ENCODE results near the gene CRAT. TPM values are rescaled to one million over a fixed set of nuclear protein-coding genes. Genes with fewer than 3 reads are reported as not detected.

Gene CRAT
- total and polyA plus RNA-seq, 2 experiments from 2014 or later: 40.4 to 64.6 TPM

- H3K9me3 ChIP-seq (ENCODE audit: low read depth): no peaks in the 10 kb centered on the region
- H3K27ac ChIP-seq: no peak overlapping the region
- no peaks in the 10 kb centered on the region for H3K79me2 ChIP-seq
- WGBS (ENCODE audit: low lambda C conversion rate, missing lambda C conversion rate): 81% methylated on average over 21 of the region's 21 CpGs
- DNase-seq (ENCODE audit: low spot score): no peak
- no peak overlapping the region for H3K4me2 ChIP-seq
- H2AFZ ChIP-seq: no peak overlapping the region
- TF ChIP-seq CTCF (IDR thresholded peaks at IDR 0.05; ENCODE audit: poor library complexity): no peak
- no peak for TF ChIP-seq EZH2 (IDR thresholded peaks at IDR 0.05; ENCODE audit: borderline replicate concordance)
- TF ChIP-seq EZH2phosphoT487 (IDR thresholded peaks at IDR 0.05; ENCODE audit: low read depth, severe bottlenecking, unreplicated experiment): no peak
- H3K9me2 ChIP-seq (replicated peaks; ENCODE audit: insufficient read depth): no peaks in the 10 kb centered on the region
- H4K20me1 ChIP-seq (ENCODE audit: insufficient read depth, poor library complexity, severe bottlenecking): no peaks in the 10 kb centered on the region
- no peak overlapping the region for H3K4me3 ChIP-seq
- H3K27me3 ChIP-seq: no peaks in the 10 kb centered on the region
- no peaks in the 10 kb centered on the region for H3K4me1 ChIP-seq (ENCODE audit: insufficient read depth)
- no peaks in the 10 kb centered on the region for H3K36me3 ChIP-seq (replicated peaks; ENCODE audit: insufficient read depth, low read depth)
Observed at GRCh38 chr9:129070696-129071525, 39.7 kb downstream of the CRAT start.

- TF ChIP-seq EZH2phosphoT487 (IDR thresholded peaks at IDR 0.05; ENCODE audit: low read depth, severe bottlenecking, unreplicated experiment): no peak
- DNase-seq (ENCODE audit: low spot score): no peak
- Histone ChIP-seq H3K4me3 (no peak overlapping the region), H3K4me2 (no peak overlapping the region), H3K27ac (no peak overlapping the region), H3K36me3 (replicated peaks; ENCODE audit: insufficient read depth, low read depth) (no peaks in the 10 kb centered on the region), H3K9me2 (replicated peaks; ENCODE audit: insufficient read depth) (no peaks in the 10 kb centered on the region), H3K9me3 (ENCODE audit: low read depth) (no peaks in the 10 kb centered on the region), H2AFZ (no peak overlapping the region), H3K27me3 (no peaks in the 10 kb centered on the region), H4K20me1 (ENCODE audit: insufficient read depth, poor library complexity, severe bottlenecking) (no peaks in the 10 kb centered on the region), H3K4me1 (ENCODE audit: insufficient read depth) (no peaks in the 10 kb centered on the region), H3K79me2 (no peaks in the 10 kb centered on the region)
- WGBS (ENCODE audit: low lambda C conversion rate, missing lambda C conversion rate): 93% methylated on average over 17 of the region's 26 CpGs
Observed at GRCh38 chr9:129069862-129070641, 40.5 kb downstream of the CRAT start.

- Histone ChIP-seq H4K20me1 (ENCODE audit: insufficient read depth, poor library complexity, severe bottlenecking) (no peaks in the 10 kb centered on the region), H3K27me3 (no peaks in the 10 kb centered on the region), H3K4me1 (ENCODE audit: insufficient read depth) (no peaks in the 10 kb centered on the region), H3K9me3 (ENCODE audit: low read depth) (no peaks in the 10 kb centered on the region), H3K27ac (no peak overlapping the region), H3K36me3 (replicated peaks; ENCODE audit: insufficient read depth, low read depth) (no peaks in the 10 kb centered on the region), H3K4me3 (no peak overlapping the region), H3K9me2 (replicated peaks; ENCODE audit: insufficient read depth) (no peaks in the 10 kb centered on the region), H3K4me2 (no peak overlapping the region), H2AFZ (no peak overlapping the region), H3K79me2 (no peaks in the 10 kb centered on the region)
- 85% methylated on average over 29 of the region's 31 CpGs for WGBS (ENCODE audit: low lambda C conversion rate, missing lambda C conversion rate)
- DNase-seq (ENCODE audit: low spot score): peak; percentile 54
- no peak for TF ChIP-seq EZH2 (IDR thresholded peaks at IDR 0.05; ENCODE audit: borderline replicate concordance)
- TF ChIP-seq EZH2phosphoT487 (IDR thresholded peaks at IDR 0.05; ENCODE audit: low read depth, severe bottlenecking, unreplicated experiment): no peak
- no peak for TF ChIP-seq CTCF (IDR thresholded peaks at IDR 0.05; ENCODE audit: poor library complexity)
Observed at GRCh38 chr9:129068990-129069861, 41.4 kb downstream of the CRAT start.

Data from hepatocyte (in vitro differentiated cells).